HG02938 (cell line): Measurements from ENCODE around the gene TAB2.

Source experiments
- ATAC-seq: cut with Tn5 transposase; IDR thresholded peaks from one replicate; pipeline ENCODE4 v1.9.1; 2021; ENCODE audit warnings: mild to moderate bottlenecking, moderate library complexity; ENCODE audit not compliant: unreplicated experiment

The TAB2 gene

DNA sequence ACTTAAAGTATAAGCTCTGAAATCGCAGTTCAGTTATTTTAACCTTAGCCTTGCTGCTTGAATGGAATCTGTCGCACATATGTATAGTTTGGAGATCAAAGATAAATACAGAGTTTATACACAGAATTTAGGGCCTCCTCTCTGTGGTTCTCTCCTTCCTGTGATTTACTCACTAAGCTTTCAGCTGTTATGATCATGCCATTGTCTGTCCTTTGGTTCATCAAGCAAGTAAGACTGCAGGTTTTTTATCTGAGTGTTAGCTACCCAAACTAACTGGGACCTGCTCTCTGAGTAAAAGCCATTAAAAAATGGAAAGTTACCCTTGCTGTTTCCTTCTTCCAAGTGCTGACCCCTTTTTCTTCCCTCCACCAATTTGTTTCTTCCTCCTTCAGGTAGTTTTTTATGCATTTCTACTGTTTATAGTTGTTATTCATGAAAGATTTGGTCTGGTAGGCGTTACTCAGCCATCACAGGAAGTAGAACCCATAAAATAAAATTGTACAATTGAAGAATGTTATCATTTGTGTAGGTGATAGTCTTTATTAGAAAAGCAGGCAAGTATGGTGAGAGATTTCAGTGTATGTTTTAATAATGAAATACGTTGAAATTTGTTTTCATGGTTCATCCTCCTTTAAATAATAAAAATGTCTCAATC is 48.9 kb downstream of the TAB2 start:
- no peak for ATAC-seq

- peak; percentile 82 for ATAC-seq
Observed at GRCh38 chr6:149368065-149368464, 50.6 kb downstream of the TAB2 start.

DNA sequence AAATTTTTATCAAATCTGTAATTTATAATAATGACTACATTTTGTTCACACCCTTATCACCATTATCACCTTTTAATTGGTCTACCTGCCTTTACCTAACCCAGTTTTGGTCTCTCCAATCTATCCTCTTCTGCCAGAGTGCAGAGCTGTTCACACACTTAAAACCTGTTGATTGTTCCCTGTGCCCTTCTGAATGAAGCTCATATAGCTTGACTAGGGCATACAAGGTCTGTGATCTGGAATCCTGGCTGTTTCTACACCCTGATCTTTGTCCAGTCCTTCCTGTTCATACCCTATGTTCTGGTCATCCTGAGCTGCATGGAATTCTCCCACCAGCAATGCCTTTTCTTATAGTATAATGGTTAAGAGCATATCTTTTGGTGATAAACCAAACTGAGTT is 53.6 kb downstream of the TAB2 start:
- ATAC-seq = no peak

- ATAC-seq = no peak
Observed at GRCh38 chr6:149372062-149372461, 54.5 kb downstream of the TAB2 start.

GRCh38 chr6:149373511-149373910 is 56.0 kb downstream of the TAB2 start:
- no peak for ATAC-seq

- ATAC-seq = no peak
Observed at GRCh38 chr6:149379977-149380376, 62.5 kb downstream of the TAB2 start.

DNA sequence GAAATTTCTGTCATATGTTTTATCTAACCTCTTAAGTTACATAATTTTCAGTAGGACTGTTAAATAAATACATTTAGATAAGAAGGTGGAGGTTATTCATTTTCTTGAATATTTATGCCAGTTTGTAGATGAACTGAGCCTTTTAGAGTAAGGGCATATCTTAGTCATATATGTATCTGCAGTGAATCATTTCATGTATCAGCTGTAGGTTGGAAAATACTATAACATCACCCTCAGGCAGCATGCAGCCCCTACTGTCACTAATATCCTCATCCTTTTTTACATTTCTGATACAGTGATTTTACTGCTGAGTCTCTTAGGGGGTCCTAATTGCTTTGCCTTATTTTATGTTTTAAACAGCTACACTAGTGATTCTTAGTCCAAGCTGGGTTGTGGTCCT is 63.0 kb downstream of the TAB2 start:
- no peak for ATAC-seq

DNA sequence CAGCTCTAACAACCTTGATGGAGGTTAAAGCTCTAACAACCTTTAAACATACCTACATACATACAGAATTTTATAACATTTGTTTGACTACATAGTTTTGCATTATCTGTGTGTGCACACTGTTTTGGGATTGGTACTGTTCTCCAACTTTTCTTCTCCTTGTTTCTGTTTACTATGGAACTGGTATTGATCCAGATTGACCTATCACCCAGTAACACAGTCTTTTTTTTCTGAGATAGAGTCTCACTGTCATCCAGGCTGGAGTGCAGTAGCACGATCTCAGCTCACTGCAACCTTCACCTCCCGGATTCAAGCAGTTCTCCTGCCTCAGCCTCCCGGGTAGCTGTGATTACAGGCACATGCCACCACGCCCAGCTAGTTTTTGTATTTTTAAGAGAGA is 65.9 kb downstream of the TAB2 start:
- no peak for ATAC-seq

- ATAC-seq = no peak
Observed at GRCh38 chr6:149384464-149384863, 67.0 kb downstream of the TAB2 start.

DNA sequence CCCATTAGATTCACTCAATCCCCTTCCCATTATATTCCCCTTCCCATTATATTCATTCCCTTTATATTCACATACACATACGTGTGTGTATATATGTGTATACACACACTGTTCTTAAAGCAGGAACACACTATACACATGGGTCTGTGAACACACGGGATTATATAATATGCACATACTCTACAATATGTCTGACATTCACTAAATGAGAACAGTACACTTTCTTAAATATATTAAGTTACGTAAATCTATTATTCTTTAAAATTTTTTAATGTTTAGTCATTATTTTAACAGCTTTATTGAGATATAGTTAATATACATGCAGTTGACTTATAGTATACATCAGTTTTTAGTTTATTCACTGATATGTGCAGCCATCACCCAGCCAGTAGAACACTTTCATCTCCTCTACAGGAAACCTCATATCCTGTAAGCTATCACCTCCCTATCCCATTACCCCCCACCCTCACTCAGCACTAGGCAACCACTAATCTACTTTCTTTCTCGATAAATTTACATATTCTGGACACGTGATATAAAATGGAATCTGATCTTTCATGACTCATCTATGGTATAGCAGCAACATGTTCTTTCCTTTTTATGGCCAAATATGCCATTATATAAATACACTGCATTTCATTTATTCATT is 68.6 kb downstream of the TAB2 start:
- ATAC-seq = no peak

- no peak for ATAC-seq
Observed at GRCh38 chr6:149387779-149388512, 70.4 kb downstream of the TAB2 start.

GRCh38 chr6:149389509-149390297 is 72.2 kb downstream of the TAB2 start:
- ATAC-seq = no peak

DNA sequence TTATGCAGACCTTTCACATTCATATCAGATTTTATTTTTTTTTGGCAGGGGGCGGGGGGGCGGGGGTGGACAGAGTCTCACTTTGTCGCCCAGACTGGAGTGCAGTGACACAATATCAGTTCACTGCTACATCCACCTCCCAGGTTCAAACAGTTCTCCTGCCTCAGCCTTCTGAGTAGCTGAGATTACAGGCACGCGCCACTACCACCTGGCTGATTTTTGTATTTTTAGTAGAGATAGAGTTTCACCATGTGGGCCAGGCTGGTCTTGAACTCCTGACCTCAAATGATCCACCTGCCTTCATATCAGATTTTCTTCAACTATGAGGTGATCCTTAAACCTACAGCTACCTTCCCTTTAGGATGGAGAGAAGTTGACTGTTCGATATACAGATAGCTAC is 74.6 kb downstream of the TAB2 start:
- ATAC-seq = no peak

- no peak for ATAC-seq
Observed at GRCh38 chr6:149392535-149392934, 75.0 kb downstream of the TAB2 start.

- no peak for ATAC-seq
Observed at GRCh38 chr6:149393002-149393679, 75.6 kb downstream of the TAB2 start.

GRCh38 chr6:149395185-149395584 is 77.7 kb downstream of the TAB2 start:
- ATAC-seq = no peak

DNA sequence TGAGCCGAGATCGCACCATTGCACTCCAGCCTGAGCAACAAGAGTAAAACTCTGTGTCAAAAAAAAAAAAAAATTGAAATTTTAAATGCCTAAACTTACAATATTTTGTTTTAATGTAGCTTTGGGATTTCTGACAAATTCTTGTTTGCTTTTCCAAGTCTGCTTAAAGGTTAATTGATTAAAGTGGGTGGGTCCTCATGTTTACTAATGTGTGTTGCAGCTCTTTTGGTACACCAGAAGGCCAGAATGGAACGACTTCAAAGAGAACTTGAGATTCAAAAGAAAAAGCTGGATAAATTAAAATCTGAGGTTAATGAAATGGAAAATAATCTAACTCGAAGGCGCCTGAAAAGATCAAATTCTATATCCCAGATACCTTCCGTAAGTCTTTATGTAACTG is 79.9 kb downstream of the TAB2 start:
- ATAC-seq = no peak

DNA sequence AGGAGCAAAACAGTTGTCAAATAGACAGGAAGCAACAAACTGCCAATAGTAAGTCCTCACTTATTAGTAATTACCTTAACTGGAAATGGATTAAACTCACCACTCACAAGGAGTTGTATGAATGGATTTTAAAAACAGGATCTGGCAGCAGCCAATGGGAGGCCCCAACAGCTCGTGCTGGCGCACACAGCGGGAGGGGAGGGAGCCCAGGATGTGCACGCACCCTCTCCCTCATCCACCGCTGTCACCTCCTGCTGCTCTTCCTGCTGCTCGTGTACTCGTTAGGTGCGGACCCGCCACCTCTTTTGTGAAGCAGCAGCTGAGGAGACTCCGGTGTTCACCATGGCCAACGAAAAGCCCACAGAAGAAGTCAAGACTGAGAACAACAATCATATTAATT is 82.5 kb downstream of the TAB2 start, which contains the start of gene SUMO4:
Gene SUMO4 (plus strand): TSS at position 213 of the 400 bp plus-strand sequence. CDS start 130 bp downstream, at position 343.
- ATAC-seq = no peak

- ATAC-seq = no peak
Observed at GRCh38 chr6:149403534-149403933, 86.0 kb downstream of the TAB2 start.
